Cardiac muscle cell (in vitro differentiated cells and primary cell): Measurements from ENCODE around the gene PHACTR3. TPM values are rescaled to one million over a fixed set of nuclear protein-coding genes. Genes with fewer than 3 reads are reported as not detected.

Source experiments
- DNase-seq, 2 donors: peaks; one replicate each; pipeline versions ENCODE4 v3.0.0 to v3.0.0-alpha.2; 2010 to 2017; ENCODE audit warnings: low read depth in 1 of 2, low spot score in 1 of 2
- H3K27ac ChIP-seq: fragments of 200-600 bp; sonication (generic); 2 replicates; pipeline ENCODE4 v1.5.1; 2016
- H3K27me3 ChIP-seq: fragments of 200-600 bp; sonication (generic); 2 replicates; pipeline ENCODE4 v1.6.0; 2016; ENCODE audit warnings: control low read depth
- H3K36me3 ChIP-seq: fragments of 200-600 bp; sonication (generic); 2 replicates; pipeline ENCODE4 v1.5.1; 2016; ENCODE audit warnings: control low read depth
- H3K4me1 ChIP-seq: fragments of 200-600 bp; sonication (generic); 2 replicates; pipeline ENCODE4 v1.8.1; 2017; ENCODE audit warnings: low read depth, mild to moderate bottlenecking, mixed run types
- H3K4me3 ChIP-seq: fragments of 200-600 bp; sonication (generic); 2 replicates; pipeline ENCODE4 v1.5.1; 2016; ENCODE audit warnings: mild to moderate bottlenecking
- H3K9me3 ChIP-seq: fragments of 200-600 bp; sonication (generic); 2 replicates; pipeline ENCODE4 v1.5.1; 2017; ENCODE audit warnings: low read depth, mild to moderate bottlenecking, control low read depth
- polyA plus RNA-seq: library from polyadenylated mRNA; unstranded; fragments of >200 nt; fragmentation: Nextera tagmentation; extraction: Ambion mirVana; gene quantifications from 2 replicates; pipeline ENCODE4 v1.2.1, GENCODE V29; 2016
- total RNA-seq: library from RNA; depleted of rRNA; stranded (reverse); fragments of >200 nt; gene quantifications from 2 replicates; pipeline ENCODE4 v1.2.3, GENCODE V29; 2016
- TF ChIP-seq, protein P1 (sequence below): IDR thresholded peaks from 2 replicates; pipeline ENCODE4 v1.5.1; 2012; ENCODE audit warnings: low read depth, mild to moderate bottlenecking, low read length

PHACTR3 gene
- total and polyA plus RNA-seq, 2 experiments from 2014 or later, result 0.55 to 17.0 TPM

GRCh38 chr20:59864726-59865125, 260.4 kb downstream of the PHACTR3 start:
- Histone ChIP-seq H3K4me3 (no peak overlapping the region), H3K9me3 (no peaks in the 10 kb centered on the region), H3K36me3 (no peaks in the 10 kb centered on the region), H3K27ac (no peak overlapping the region), H3K27me3 (no peaks in the 10 kb centered on the region), H3K4me1 (no peaks in the 10 kb centered on the region)
- no peak for DNase-seq
- TF ChIP-seq, protein P1, sequence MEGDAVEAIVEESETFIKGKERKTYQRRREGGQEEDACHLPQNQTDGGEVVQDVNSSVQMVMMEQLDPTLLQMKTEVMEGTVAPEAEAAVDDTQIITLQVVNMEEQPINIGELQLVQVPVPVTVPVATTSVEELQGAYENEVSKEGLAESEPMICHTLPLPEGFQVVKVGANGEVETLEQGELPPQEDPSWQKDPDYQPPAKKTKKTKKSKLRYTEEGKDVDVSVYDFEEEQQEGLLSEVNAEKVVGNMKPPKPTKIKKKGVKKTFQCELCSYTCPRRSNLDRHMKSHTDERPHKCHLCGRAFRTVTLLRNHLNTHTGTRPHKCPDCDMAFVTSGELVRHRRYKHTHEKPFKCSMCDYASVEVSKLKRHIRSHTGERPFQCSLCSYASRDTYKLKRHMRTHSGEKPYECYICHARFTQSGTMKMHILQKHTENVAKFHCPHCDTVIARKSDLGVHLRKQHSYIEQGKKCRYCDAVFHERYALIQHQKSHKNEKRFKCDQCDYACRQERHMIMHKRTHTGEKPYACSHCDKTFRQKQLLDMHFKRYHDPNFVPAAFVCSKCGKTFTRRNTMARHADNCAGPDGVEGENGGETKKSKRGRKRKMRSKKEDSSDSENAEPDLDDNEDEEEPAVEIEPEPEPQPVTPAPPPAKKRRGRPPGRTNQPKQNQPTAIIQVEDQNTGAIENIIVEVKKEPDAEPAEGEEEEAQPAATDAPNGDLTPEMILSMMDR, result no peak

GRCh38 chr20:59866338-59866737, 262.0 kb downstream of the PHACTR3 start:
- Histone ChIP-seq H3K4me1 (no peaks in the 10 kb centered on the region), H3K27me3 (no peaks in the 10 kb centered on the region), H3K27ac (no peak overlapping the region), H3K36me3 (no peaks in the 10 kb centered on the region), H3K4me3 (no peak overlapping the region), H3K9me3 (no peaks in the 10 kb centered on the region)
- TF ChIP-seq, protein P1, result no peak
- DNase-seq, result no peak

DNA sequence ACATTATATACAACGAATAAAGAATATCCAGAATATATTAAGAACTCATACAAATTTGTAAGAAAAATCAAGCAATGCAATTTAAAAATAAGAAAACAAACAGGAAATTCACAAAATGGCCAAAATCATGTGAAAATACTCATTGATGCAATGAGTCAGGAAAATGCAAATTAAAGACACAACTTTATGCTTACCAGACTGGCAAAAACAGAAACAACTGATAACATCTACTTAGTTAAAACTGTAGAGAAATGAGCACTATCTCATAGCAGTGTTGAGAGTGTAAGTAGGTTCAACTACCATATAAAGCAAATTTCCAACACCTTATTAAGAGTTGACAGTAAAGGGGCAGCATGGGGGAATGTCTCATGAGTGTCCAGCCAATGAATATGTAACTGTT, 266.8 kb downstream of the PHACTR3 start:
- TF ChIP-seq, protein P1, result no peak

DNA sequence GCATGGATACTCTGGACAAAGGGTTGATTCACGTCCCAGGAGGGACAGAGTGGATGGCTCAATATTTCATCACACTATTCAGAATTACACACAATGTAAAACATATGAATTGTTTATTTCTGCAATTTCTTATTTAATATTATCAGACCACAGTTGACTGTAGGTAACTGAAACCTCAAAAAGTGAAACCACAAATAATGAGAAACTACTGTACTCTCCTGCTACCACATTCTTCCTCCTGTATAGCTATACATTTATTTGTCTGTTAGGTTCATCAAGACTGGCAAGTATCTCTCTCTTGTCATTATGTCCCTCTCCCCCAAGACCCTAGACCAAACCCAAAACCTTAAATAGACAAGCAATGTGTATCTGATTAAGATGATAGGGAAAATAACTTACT, 269.1 kb downstream of the PHACTR3 start:
- DNase-seq, result no peak
- no peak overlapping the region for H3K27ac ChIP-seq
- no peak overlapping the region for H3K4me3 ChIP-seq
- no peaks in the 10 kb centered on the region for H3K36me3 ChIP-seq
- H3K9me3 ChIP-seq, result no peaks in the 10 kb centered on the region
- TF ChIP-seq, protein P1, result no peak
- no peaks in the 10 kb centered on the region for H3K4me1 ChIP-seq
- H3K27me3 ChIP-seq, result no peaks in the 10 kb centered on the region

More for the DNA sequence above, 266.8 kb downstream of the PHACTR3 start:
- Histone ChIP-seq H3K36me3 (no peaks in the 10 kb centered on the region), H3K27ac (no peak overlapping the region), H3K9me3 (no peaks in the 10 kb centered on the region), H3K4me1 (no peaks in the 10 kb centered on the region), H3K4me3 (no peak overlapping the region), H3K27me3 (no peaks in the 10 kb centered on the region)
- DNase-seq, result no peak

DNA sequence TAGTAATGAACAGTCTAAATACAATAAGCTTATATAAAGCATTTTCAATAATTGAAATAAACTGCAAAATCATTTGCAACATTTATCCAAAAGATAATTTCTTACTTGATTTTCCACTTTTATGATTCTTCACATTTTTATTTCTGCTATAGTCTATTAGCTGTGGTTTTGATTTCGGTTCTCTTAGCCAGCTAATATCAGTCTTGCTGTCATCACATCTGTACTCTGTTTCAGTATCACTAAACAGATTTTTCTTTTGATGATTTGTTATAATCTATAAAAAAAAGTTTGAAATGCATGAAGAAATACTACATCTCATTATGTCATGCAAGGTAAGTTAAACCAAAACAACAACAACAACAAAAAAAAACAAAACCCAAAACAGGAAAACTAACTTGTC, 275.9 kb downstream of the PHACTR3 start:
- no peak for DNase-seq
- no peak overlapping the region for H3K27ac ChIP-seq
- no peak overlapping the region for H3K4me3 ChIP-seq
- no peaks in the 10 kb centered on the region for H3K9me3 ChIP-seq
- no peaks in the 10 kb centered on the region for H3K4me1 ChIP-seq
- TF ChIP-seq, protein P1, result no peak
- no peaks in the 10 kb centered on the region for H3K27me3 ChIP-seq
- H3K36me3 ChIP-seq, result no peaks in the 10 kb centered on the region

DNA sequence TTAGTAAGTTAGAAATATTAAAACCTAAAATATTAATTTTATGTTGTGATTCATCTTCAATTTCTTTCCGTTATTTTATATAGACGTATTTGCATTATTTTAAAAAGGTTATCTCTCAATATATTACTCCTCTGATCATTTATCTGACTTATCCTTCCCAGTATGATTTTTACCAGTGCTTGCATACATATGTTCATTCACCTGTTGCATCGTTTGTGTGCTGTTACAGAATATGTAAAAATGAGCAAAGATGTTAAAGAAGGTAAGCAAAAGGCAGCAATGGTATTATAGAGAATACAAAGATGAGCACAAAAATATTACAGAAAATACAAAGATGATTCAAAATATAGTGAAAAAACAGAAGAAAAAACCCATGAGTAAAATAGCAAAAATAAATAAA, 280.2 kb downstream of the PHACTR3 start:
- Histone ChIP-seq H3K27ac (no peak overlapping the region), H3K27me3 (no peaks in the 10 kb centered on the region), H3K36me3 (no peaks in the 10 kb centered on the region), H3K4me3 (no peak overlapping the region), H3K9me3 (no peaks in the 10 kb centered on the region), H3K4me1 (no peaks in the 10 kb centered on the region)
- DNase-seq, result no peak
- TF ChIP-seq, protein P1, result no peak
